ENCODE data around the gene GMPR2.
A peak's percentile ranks its signal among the peaks of the same experiment; 100 is the strongest.

The GMPR2 gene

DNA sequence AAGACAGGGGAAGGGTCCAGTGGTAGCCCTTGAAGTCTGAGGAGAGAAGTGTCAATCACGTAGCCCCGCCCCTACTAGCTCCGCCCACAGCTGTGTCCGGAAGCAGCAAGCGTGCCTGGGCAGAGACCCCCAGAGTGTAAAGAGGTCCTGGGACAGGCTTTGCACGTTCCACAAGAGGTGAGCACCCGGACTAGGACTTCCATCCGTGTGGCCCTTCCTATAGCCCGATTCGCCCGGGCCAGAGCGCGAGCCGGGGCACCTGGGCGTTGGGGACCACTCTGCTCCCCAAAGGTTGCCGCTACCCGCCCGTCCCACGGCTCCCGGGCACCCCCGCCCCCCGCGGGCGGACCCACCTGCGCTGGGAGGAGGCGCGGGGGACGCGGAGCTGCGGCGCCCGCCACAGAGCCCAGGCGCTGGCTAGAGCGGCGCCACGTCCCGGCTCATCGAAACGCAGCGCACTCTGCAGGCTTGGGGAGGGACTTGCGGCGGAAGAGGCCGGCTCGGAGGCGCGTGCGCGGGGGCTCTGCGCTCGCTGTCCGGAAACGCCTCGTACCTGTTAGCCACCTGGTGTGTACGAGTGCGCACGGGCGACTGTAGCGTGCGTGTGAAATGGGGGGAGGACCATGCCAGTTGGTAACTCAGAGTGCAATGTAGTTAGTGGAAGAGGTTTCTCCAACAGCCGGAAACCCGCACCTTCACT, 38.6 kb downstream of the GMPR2 start, which contains the start of gene RABGGTA:
TSS of gene RABGGTA (minus strand) at position 464 of the 700 bp plus-strand sequence. CDS start 482 bp downstream, outside the sequence.
- DNase-seq, result peak; percentile 91

DNA sequence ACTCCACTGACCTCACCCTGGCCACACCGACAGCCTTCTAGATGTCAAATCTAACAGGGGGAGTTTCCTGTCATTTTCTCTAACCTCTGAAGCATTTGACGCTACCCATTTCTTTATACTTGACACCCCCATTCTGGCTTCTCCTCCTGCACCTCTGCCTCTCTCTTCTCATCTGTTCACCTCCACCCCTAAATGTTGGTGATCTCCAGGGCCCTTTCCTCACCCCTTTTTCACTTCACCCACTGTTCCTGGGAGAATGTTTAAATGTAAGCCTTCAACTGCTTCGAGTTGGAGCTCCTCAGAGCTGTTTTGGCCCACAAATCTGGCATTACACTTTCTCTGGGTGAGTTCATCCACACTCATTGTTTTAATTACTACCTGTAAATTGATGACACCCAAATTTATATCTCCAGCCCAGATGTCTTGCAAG, 39.1 kb downstream of the GMPR2 start:
- DNase-seq, result no peak

DNA sequence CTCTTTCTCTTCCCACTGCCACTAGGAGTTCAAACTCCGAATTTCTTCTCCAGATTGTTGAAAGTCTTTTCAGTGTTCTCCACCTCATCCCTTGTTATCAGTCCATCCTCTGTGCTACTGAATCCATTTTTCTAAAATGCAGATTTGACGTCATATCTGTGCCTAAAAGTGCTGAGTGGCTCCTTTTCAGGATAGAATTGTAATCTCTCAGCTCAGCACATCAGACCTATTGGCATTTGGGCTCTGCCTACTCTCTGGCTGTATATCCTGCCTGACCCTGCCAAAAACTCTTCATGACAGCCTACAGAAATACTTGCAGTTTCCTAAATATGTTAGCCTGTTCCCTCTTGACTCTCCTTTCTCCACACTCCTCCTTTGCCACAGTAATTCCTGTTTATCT, 39.7 kb downstream of the GMPR2 start:
- no peak for DNase-seq

DNA sequence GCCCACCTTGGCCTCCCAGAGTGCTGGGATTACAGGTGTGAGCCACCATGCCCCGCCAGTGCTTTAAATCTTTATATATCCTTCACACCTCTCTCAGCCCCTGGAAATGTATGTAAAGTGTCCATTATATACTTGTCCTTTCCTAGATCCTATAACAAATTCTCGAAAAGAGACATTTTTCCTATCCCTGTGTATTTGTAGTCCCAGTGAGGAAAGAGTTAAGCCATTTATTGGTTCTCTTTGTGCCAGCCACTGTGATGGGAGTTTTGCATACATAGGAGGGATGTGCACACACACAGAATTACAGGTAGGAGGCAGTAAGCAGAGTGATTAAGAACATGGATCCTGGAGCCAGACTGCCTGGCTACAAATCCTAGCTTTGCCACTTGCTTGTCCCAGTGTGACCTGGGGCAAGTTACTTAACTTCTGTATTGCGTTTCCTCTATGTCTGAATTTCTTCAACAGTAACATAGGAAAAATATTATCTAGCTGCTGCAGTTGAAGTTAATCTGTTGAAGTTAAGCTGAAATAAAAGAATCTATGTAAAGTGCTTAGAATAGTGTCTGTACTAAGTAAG, 40.8 kb downstream of the GMPR2 start:
- peak; percentile 32 for DNase-seq

DNA sequence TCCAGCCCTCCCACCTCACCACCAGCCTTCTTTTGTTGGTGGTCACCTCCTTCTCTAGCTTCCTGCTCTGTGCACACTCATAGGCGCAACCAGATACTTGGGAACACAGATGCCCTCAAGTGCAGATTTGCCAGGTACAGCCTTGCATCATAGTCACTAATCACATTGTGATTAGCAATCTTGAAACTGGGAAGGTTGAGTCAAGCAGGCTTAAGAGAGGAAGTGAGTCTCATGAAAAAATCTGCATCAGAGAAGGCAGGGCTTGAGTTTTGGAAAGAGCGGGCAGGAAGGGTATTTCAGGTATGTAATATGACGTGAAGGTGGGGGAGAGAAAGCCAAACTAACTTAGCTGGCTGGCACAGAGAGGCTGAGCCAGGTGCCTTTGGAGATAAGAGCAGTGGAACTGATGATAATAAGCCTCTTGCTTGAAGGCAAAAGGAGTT, 41.4 kb downstream of the GMPR2 start:
- DNase-seq, result peak; percentile 87

DNA sequence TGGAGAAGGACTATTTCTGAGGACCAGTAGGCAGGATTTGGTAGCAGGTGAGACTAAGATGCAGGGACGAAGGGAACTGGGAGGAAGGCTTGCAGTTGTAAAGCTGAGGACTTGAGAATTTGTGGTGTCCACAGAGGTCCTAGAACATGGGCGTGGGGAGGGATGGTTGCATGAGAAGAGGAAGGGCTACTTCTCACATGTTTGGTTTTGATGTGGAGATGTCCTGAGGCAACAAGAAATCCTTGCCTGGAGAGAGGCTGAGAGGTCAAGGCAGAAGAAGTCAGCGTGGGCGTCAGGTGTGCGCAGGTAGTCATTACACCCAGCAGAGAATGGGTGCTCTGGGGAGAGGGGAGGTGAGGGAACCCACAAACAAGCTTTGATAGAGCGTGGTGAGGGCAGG, 44.3 kb downstream of the GMPR2 start:
- DNase-seq, result no peak

DNA sequence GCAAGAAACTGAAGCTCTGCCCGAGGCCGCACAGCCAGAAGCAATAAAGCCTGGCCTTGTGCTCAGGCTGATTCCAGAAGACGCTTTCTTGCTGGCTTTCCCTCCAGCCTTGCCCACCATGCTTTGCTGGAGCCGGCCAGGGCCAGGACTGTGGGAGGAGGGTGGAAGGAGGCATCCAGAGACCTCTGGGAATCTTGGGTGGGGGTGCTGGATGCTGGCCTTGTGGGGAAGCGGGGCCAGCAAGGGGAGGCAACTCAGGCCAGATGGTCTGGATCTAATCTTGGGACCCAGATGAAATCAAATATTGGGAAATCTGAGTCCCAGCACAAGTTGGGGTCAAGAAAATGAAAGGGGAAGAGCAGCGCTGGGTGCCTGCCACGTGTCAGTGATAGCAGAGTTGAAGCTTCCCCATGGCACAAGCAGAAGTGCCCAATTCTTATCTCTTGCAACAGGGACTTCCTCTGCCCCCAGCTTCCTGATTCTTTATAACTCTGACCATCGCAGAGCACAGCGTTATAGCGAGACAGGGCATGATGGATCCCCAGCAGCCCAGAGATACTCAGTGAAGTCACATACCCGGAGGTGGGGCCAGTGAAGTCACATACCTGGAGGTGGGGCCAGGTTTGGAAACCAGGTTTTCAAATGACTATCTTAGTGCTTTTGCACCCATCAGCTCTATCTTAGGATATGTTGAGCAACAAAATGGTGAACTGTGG, 45.0 kb downstream of the GMPR2 start:
- DNase-seq, result peak; percentile 84

DNA sequence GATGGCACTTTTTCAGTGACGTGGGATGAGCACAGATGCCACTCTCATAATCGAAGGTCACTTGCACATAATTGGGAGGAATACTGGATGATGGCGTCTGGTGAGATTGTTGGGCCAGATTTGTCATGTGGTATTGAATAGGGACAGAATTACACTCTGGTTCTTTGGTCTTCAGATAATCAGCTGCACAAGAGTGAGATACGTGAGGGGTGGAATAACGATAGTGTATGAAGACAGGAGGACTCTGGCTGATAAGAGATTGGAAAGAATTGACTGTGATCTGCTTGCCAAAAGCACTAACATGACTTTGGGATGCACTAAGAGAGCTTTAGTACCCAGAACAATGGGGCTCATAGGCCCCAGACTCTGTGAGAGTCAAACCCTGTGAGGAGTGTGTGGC, 45.7 kb downstream of the GMPR2 start:
- no peak for DNase-seq

DNA sequence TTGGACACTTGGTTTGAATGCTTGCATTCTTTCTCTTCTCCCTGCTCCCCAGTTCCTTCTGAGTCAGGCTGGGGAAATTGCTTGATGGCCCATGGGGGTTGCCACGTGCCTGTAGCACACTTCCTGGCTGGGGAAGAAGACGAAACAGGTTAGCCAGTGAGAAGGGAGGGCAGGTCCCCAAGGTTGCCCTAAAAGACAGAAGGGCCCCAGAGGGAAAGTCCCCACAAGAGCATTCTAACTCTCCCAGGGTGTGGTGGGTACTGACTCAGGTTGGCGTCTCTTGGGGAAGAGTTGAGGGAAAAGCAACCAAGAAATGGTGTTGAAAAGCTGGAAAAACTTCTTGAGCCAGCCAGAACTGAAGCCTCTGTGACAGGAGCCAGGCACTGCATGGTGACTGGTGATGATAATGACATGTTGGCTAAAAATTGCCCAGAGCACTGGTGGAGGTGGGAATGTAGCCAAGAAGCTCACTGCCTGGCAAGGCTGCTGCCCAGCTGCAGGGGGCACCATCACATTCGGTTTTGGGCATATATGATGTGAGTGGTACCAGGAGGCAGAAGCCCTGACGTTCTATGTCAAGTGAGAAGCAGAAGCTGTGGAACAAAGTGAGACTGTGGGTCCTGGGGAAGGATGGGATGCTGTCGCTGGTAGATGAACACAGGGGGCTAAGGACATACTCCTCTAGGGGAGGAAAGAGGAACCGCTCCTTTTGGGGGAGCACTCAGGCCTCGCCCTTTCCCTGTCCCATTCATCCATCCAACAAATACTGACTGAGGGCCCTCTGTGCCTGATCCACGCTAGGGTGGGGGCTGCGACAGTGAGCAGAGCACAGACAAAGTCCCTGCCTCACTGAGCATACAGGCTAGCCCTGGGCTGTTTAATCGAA, 46.8 kb downstream of the GMPR2 start:
- peak; percentile 70 for DNase-seq

DNA sequence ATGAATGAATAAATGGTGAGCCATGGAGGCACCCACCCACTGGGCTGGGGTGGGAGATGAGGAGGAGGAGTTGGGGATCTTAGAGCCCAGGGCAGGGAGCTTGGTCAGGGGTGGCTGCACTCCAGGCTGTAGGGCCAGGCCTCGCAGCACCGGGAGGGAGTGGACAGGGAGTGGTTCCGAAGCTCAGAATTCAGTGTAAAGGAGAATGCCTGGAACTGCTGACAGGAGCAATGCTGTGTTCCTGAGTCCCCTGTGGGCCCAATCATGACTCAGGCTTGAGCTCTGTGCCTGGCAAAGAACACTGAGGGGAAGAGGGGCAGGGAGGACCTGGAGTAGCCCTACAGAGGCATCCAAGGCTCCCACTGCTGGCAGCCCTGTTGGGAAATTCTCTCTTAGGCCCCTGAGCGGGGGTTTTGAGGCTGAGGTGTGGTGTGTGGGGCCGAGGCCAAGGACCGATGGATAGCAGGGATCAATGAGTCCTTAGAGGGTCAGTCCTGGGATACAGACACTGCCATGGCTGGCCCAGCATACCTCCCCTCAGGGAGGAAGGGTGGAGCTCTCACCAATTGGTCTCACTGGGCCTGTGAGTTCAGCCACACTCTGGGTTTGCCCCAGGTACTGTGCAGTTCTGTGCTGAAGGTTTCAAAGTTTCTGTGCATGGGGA, 48.2 kb downstream of the GMPR2 start:
- DNase-seq, result no peak

DNA sequence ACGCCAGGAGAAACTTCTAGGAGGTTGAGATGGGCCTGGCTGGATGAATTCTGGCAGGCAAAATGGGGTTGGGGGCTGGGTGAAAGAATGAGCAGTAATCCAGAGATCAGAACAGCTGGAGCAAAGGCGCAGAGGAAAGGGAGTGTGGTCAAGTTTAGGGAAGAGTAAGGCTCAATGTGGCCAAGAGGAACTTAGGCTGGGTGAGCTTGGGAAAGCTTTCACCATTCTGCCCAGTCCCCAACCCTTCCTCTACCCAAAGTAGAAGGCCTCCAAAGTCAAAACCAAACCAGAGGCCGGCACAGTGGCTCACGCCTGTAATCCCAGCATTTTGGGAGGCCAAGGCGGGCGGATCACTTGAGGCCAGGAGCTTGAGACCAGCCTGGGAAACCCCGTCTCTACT, 48.9 kb downstream of the GMPR2 start:
- peak; percentile 36 for DNase-seq

DNA sequence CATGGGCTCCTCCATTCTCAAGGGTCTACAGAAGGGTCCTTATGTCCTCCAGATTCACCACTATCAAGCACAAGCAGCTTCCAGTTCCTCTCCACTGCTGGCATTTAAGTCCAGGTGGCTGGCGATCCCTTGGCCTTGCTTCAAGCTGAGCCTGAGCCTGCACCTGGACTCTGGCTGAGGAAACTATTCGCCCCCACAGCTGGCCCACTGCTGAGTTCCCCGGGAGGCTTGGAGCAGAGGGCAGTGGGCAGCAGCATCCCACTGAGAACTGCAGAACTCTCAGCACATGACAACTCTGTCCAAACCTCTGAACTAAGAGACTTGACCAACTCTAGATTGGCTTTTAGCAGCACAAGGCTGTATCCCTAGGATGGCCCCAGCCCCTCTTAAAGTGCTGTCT, 50.0 kb downstream of the GMPR2 start:
- no peak for DNase-seq

DNA sequence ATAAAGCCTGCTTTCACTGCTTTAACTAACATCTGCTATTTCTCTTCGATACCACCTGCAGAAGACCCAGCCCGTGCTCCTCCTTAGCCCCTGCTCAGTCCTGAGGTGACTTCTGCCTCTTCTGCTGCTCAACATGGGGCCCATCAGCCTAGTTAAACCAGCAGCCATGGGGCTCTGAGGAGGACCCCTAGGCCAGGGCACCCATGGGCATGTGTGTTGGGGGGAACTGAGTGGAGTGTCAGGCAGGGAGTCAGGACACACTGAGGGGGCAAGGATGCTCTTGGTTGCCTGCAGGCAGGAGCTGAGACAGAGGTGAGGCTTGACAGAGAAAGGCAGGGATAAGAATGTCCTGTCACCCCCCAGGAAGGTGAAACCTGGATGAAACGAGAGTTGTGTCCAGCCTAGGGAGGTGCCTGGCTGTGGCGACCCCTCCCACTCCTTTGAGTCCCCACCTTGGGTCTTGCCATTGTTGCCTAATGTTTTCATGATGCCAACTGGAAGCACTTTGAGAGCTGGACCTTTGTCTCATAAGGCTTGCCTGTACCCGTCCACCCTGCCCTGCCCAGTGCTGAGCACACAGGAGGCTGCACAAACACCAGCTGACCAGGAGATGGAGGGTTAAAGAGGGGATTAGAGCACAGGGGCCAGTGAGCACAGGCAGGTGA, 51.2 kb downstream of the GMPR2 start:
- DNase-seq, result no peak

DNA sequence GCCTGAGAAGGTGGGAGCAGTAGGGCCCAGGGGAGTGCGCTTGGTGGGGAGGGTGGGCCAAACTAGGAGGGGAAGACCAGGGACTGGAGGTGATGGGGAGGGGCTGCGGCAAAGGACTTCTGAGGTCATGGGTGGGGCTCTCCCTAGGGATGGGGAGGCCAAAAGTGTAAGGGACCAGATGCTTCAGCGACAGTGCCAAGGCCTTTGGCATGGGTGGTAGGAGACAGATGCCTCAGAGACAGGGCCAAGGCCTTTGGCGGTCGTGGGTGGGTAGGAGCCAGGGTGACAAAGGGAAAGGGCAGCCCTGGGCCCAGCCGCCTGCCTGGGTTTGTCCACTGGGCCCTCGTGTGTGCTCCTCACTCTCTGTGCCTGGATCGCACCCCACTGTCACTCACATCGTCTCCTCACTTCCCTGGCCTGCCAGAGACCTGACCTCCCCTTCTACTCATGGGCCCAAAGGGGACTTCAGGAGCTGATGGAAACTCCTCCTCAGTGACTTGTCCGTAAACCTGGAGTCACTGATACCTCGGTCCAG, 51.8 kb downstream of the GMPR2 start:
- no peak for DNase-seq

DNA sequence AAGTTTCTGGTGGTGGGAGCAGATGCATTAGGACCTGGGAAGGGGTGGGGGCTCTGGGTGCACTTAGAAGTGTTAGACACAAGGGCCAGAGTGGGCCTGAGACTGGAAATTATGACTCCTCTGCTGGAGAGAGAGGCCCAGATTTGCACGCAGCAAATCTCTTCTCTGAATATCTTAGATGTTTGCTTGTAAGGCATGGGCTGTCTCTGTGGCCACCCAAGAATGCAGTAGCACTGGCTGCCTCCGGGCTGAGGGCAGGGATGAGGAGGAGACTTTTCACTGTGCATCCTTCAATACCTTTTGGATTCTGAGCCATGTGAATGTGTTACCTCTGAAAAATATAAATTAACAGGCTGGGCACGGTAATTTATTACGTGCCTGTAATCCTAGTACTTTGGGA, 52.6 kb downstream of the GMPR2 start:
- no peak for DNase-seq

DNA sequence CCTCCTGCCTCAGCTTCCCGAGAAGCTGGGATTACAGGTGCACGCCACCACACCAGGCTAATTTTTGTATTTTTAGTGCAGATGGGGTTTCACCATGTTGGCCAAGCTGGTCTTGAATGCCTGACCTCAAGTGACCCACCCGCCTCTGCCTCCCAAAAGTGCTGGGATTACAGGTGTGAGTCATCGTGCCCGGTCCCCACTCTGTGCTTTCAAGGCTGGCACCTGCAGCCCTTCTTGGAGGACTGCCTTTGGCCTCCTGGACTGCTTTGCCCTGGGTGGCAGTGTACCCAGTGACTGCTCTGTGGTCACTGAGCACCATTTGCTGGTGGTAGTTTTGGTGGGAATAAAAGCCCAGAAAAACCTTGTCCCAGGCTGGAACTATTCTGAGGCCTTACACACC, 54.3 kb downstream of the GMPR2 start:
- DNase-seq, result no peak
